DLD1 (cell line): ENCODE measurements around the gene PIK3R3.

Experiments
- in situ Hi-C: cut with HindIII; loops from 2 replicates; pipeline ENCODE4 v1.10.0; 2017; ENCODE audit warnings: low sequenced_read_pairs

The PIK3R3 gene

DNA sequence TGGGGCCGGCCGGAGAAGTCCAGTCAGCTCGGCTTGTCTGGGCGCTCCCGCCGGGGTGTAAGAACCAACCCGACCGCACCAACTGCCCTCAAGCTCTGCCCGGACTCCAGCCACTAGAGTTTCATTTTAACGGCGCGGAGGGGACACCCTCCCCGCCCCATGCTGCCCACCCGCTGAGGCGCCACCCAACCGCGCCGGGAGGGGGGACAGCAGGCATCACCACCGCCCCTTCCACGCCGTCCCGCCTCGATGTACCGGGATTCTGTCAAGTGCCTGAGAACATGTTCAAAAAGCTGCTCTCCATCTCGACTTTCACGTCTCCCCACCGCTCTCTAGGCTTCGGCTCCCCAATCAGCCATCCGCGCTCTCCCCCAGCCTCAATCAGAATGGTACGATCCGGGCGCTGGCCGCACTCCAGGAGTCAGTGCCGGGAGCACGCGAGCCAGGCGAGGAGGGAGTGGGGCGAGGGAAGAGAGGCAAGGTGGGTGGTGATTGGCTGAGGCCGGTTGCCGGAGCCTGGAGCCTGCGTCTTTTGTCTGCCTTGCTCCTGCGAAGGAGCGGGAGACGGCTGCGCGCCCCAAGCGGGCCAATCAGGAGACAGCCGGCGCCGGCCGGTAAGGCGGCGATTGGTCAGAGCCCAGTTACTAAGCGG lies at the start of gene PIK3R3:
PIK3R3 (minus strand) TSS at position 101 of the 652 bp plus-strand sequence. CDS start 677 bp downstream, outside the sequence.
- in situ Hi-C loops: no loop called here

DNA sequence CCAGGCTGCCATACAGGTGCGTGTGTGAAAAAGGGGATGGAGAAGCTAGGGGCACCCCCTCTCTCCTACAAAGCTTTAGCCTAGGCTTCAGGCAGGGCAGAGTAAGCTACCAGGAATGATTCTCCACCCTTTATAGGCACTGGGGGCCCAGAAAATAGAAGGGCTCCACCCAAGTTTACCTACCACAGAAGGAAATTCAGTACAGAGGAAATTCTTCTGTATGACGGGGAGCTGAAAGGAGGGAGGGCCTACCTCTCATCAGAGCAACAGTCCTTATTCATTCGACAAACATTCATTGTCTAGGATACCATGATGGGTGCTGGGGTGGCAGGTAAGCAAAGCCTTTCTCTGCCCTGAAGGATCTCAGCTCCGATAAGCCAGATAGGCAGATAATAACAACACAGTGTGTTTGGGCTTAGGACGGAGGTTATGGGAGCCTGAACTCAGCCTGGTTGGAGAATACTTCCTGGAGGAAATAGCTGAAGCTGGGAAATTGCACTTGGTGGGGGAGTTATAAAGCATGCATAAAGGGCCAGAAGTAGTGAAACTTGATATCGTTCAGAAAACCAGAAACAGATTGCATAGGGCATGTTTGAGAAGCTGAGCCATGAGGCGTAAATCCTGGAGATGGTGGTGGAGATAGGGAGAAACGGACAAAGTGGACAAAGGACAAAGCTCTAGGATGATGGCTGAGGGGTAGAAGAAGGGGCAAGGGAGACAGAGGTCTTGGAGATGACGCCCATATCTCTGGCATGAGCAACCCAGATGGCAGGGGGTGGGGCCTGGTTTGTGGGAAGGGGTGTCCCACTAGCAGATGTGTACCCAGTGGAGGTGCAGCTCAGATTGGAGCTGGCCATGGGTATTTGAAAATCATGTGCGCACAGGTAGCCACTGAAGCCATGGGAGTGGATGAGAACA lies 49.2 kb upstream of the PIK3R3 start:
- in situ Hi-C loops: loop anchor here (25.0 kb wide), 1 partner anchor 144 kb away; no protein-coding TSS in a partner anchor

DNA sequence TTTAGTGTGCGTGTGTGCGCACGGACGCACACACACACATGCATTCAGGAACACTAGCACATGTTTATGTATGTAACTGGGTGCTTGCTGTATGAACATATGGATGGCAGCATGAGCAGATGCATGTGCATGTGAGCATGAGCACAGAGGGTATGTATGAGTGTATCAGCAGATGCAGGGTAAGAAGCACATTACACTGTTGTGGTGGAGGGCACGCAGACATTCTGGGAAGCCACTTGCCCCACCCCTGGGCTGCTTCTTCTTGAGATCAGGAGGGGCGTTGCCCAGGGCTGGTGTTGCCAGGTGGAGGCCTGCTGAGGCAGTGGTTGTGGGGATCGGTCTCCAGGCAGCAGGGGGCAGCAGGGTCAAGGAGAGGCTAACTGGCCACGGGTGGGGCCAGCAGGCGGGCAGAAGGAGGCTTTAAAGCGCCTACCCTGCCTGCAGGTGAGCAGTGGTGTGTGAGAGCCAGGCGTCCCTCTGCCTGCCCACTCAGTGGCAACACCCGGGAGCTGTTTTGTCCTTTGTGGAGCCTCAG lies 47.7 kb upstream of the PIK3R3 start:
- in situ Hi-C loops: loop anchor here (25.0 kb wide), 1 partner anchor 143 kb away; no protein-coding TSS in a partner anchor

- in situ Hi-C loops: loop anchor here (25.0 kb wide), 1 partner anchor 142 kb away; no protein-coding TSS in a partner anchor
These were observed 47.0 kb upstream of the PIK3R3 start for GRCh38 chr1:46179138-46180081.

- in situ Hi-C loops: loop anchor here (25.0 kb wide), 1 partner anchor 139 kb away; no protein-coding TSS in a partner anchor
These were observed 43.9 kb upstream of the PIK3R3 start, which contains the start of gene P3R3URF for GRCh38 chr1:46176211-46176865. TSS of gene P3R3URF (minus strand) at chr1:46176488. CDS start at chr1:46176471, 17 bp downstream.

GRCh38 chr1:46175243-46175642 lies 42.8 kb upstream of the PIK3R3 start:
- in situ Hi-C loops: loop anchor here (25.0 kb wide), 1 partner anchor 138 kb away; no protein-coding TSS in a partner anchor

DNA sequence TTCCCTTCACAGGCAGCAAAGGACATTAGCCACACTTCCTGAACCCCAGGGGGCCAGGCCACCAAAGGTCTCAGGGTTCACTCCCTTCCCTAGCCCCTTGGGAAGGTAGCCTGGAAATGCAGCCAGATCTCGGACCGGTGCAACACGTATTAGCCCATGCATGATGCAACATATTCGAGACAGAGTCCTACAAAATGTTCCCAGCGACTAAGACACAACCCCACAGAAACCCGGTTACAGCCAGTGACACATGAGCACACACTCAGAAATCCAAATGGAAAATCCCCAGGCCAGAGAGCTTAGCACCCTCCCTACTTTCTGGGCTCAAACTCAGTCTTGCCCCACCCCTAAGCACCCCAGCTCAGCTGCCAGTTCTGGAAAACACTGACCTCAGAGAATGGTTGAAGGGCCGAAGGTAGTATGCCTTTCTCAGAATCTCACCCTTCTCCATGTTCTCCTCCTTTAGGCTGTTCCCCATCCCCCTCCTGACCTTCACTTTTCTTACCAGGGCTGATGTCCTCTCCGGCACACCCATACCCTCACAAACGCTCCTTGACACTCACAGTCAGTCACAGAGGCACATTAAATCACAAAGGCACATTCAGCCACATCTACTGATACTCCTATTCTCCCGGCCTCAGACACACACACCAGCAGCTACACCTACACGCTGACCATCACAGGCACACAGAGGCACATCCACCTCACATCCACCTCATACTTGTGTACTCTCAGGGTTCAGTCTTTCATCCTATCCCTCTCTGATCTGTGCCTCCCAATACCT lies 42.2 kb upstream of the PIK3R3 start, which contains the start of gene TSPAN1:
TSPAN1 (plus strand) TSS at position 640 of the 784 bp plus-strand sequence. CDS start 6,021 bp downstream, outside the sequence.
- in situ Hi-C loops: loop anchor here (25.0 kb wide), 1 partner anchor 137 kb away; no protein-coding TSS in a partner anchor

GRCh38 chr1:46173361-46173856 lies 41.0 kb upstream of the PIK3R3 start:
- in situ Hi-C loops: no loop called here

DNA sequence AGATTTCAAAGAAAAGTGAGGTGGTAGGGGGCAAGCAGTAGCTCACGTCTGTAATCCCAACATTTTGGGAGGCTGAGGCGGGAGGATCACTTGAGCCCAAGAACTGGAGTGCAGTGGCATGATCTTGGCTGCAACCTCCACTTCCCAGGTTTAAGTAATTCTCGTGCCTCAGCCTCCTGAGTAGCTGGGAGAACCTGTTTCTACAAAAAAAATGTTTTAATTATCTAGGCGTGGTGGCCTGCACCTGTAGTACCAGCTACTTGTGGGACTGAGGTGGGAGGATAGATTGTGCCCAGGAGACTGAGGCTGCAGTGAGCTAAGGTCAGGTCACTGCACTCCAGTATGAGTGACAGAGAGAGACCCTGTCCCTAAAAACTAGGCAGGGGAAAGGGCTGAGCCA lies 39.9 kb upstream of the PIK3R3 start:
- in situ Hi-C loops: no loop called here

DNA sequence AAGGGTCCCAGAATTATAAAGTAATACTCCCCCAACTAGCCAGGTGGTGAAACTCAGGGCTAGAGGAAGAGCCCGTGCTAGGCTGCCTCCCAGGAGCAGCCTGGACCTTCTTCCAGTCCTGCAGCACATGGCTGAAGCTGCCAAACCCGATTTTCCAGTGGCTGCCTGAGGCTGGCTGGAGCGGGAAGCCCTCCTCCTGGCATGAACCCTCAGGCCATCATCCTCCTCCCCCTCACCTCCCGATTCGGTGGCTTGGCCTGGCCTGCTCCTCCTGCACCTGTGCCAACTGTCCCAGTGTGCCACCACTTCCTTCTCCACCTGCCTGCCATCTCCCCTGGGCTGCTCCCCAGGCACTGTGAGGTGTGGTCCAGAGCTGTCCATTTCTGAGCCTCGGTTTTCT lies 39.4 kb upstream of the PIK3R3 start:
- in situ Hi-C loops: no loop called here

DNA sequence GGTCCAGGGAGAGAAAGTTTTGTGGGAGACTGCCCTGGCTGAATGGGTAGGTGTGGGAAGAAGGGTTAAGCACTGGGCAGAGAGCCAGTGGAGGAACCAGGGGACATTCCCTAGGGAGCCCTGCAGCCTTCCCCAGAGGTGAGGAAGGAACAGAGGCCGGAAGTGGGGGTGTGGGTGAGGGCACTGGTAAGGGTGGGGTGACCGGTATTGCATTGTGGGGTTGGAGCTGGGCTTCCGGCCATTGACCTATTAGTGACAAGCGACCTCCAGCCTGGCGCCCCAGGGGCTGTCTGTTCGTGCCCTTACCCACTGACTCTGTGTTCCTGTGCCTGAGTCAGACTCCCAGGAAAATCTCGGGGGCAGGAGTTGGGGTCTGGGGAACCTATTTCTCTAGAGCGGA lies 38.9 kb upstream of the PIK3R3 start:
- in situ Hi-C loops: no loop called here

GRCh38 chr1:46169811-46170454 lies 37.5 kb upstream of the PIK3R3 start:
- in situ Hi-C loops: no loop called here

DNA sequence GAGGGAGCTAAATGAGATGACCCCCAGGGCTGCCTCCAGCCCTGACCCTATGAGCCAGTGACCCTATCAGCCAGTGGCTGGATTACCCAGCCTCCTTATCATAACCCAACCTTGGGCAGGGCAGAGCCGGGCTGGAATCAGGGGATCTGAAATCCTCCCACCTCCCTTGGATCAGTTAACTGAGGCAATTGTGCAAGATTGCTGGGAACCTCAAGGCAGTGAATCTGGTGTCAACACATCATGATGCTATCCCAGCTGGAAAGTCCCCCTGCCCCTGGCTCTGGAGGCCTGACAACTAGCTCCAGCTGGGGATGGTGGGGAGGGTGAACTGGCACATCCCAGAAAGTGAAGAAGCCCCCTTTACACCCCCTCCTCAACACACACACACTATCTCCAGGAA lies 36.0 kb upstream of the PIK3R3 start:
- in situ Hi-C loops: no loop called here

- in situ Hi-C loops: no loop called here
These were observed 34.4 kb upstream of the PIK3R3 start for GRCh38 chr1:46166521-46167462.

DNA sequence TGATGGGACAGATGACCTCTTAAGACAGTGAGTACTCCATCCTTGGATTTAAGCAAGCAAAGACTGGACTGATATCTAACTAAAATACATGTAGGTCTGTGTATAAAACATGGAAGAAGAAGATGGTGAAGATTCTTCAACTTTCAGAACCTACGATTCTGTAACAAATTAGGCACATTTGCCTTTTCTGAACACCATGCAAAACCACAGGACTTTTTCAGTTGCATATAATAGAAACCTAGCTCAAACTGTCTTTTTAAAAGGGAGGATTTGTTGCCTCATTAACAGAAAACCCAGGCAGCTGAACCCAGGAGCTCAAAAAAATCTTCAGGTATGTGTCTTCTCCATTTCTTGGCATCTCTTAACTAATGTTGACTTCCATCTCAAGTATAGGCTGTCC lies 27.8 kb upstream of the PIK3R3 start:
- in situ Hi-C loops: no loop called here

DNA sequence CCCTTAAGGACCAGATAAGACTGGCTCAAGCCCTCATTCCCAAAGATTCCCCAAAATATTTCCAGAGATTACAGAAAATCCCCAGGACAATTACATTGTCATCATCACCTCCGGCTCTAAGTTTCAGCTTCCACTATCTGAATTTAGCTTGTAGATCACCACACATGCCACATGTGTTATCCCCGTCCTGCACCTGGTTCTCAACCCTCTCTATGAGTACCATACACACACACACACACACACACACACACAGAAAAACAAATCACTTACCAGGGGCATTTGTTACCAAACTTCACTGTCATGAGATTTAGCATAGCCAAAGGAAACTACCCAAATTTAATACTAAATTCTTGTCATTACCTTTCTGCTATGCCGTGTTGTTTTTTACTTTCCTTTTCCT lies 27.1 kb upstream of the PIK3R3 start:
- in situ Hi-C loops: no loop called here
